ENCODE measurements around the gene CDC42BPG.

- TF ChIP-seq EZH2phosphoT487 (IDR thresholded peaks at IDR 0.05; ENCODE audit: borderline replicate concordance): no peak
- TF ChIP-seq, protein P1, sequence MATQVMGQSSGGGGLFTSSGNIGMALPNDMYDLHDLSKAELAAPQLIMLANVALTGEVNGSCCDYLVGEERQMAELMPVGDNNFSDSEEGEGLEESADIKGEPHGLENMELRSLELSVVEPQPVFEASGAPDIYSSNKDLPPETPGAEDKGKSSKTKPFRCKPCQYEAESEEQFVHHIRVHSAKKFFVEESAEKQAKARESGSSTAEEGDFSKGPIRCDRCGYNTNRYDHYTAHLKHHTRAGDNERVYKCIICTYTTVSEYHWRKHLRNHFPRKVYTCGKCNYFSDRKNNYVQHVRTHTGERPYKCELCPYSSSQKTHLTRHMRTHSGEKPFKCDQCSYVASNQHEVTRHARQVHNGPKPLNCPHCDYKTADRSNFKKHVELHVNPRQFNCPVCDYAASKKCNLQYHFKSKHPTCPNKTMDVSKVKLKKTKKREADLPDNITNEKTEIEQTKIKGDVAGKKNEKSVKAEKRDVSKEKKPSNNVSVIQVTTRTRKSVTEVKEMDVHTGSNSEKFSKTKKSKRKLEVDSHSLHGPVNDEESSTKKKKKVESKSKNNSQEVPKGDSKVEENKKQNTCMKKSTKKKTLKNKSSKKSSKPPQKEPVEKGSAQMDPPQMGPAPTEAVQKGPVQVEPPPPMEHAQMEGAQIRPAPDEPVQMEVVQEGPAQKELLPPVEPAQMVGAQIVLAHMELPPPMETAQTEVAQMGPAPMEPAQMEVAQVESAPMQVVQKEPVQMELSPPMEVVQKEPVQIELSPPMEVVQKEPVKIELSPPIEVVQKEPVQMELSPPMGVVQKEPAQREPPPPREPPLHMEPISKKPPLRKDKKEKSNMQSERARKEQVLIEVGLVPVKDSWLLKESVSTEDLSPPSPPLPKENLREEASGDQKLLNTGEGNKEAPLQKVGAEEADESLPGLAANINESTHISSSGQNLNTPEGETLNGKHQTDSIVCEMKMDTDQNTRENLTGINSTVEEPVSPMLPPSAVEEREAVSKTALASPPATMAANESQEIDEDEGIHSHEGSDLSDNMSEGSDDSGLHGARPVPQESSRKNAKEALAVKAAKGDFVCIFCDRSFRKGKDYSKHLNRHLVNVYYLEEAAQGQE (IDR thresholded peaks at IDR 0.05; ENCODE audit: low read depth): no peak
- TF ChIP-seq EZH2 (IDR thresholded peaks at IDR 0.05): no peak
- no peak for TF ChIP-seq CTCF (IDR thresholded peaks at IDR 0.05 in 2 of 3, conservative IDR thresholded peaks at IDR 0.05 in 1 of 3; ENCODE audit: borderline replicate concordance in 1 of 3, insufficient read depth in 1 of 3, low read depth in 2 of 3, low read length in 2 of 3)
- no peak for TF ChIP-seq POLR2A (IDR thresholded peaks at IDR 0.05; ENCODE audit: borderline replicate concordance, extremely low read depth, insufficient read depth, insufficient read length)
- no peak for TF ChIP-seq CBX3 (IDR thresholded peaks at IDR 0.05; ENCODE audit: low read depth)
These were observed 48.4 kb upstream of the CDC42BPG start for GRCh38 chr11:64892838-64893193.
